ENCODE measurements around the gene AZU1.
"Not testable (repeated sequence)": the region's sequence is repeated elsewhere in the genome, so short reads cannot be mapped to it uniquely, and the experiment has no call there.

AZU1 gene

GRCh38 chr19:807627-808422 lies 19.8 kb upstream of the AZU1 start:
- no peak for DNase-seq (ENCODE audit: low read depth in 3 of 3, low spot score in 1 of 3)

GRCh38 chr19:808423-808775 lies 19.2 kb upstream of the AZU1 start:
- DNase-seq (ENCODE audit: low read depth in 3 of 3, low spot score in 1 of 3), result no peak

- no peak for DNase-seq (ENCODE audit: low read depth in 3 of 3, low spot score in 1 of 3)
Observed at GRCh38 chr19:810077-810855, 17.4 kb upstream of the AZU1 start.

- DNase-seq (ENCODE audit: low read depth in 3 of 3, low spot score in 1 of 3), result no peak
Observed at GRCh38 chr19:810883-811489, 16.7 kb upstream of the AZU1 start.

GRCh38 chr19:811506-812048 lies 16.1 kb upstream of the AZU1 start:
- DNase-seq (ENCODE audit: low read depth in 3 of 3, low spot score in 1 of 3), result no peak

- DNase-seq (ENCODE audit: low read depth in 3 of 3, low spot score in 1 of 3), result no peak
Observed at GRCh38 chr19:812049-812746, 15.4 kb upstream of the AZU1 start.

GRCh38 chr19:812747-813218 lies 14.9 kb upstream of the AZU1 start:
- no peak for DNase-seq (ENCODE audit: low read depth in 3 of 3, low spot score in 1 of 3)

GRCh38 chr19:813219-814151 lies 14.2 kb upstream of the AZU1 start:
- no peak for DNase-seq (ENCODE audit: low read depth in 3 of 3, low spot score in 1 of 3)

GRCh38 chr19:814152-815078 lies 13.2 kb upstream of the AZU1 start:
- no peak for DNase-seq (ENCODE audit: low read depth in 3 of 3, low spot score in 1 of 3)

GRCh38 chr19:815079-815774 lies 12.4 kb upstream of the AZU1 start:
- no peak for DNase-seq (ENCODE audit: low read depth in 3 of 3, low spot score in 1 of 3)

- no peak for DNase-seq (ENCODE audit: low read depth in 3 of 3, low spot score in 1 of 3)
Observed at GRCh38 chr19:815775-816499, 11.7 kb upstream of the AZU1 start.

GRCh38 chr19:816500-816857 lies 11.2 kb upstream of the AZU1 start:
- no peak for DNase-seq (ENCODE audit: low read depth in 3 of 3, low spot score in 1 of 3)

- not testable (repeated sequence) for DNase-seq (ENCODE audit: low read depth in 3 of 3, low spot score in 1 of 3)
Observed at GRCh38 chr19:820212-820611, 7.4 kb upstream of the AZU1 start.

- no peak for DNase-seq (ENCODE audit: low read depth in 3 of 3, low spot score in 1 of 3)
Observed at GRCh38 chr19:821231-821824, 6.3 kb upstream of the AZU1 start.

GRCh38 chr19:821825-822503 lies 5.7 kb upstream of the AZU1 start, which contains the start of gene PLPPR3:
TSS of gene PLPPR3 (minus strand) at chr19:821955. CDS start at chr19:821559, 396 bp downstream.
- DNase-seq (ENCODE audit: low read depth in 3 of 3, low spot score in 1 of 3), result no peak

GRCh38 chr19:823565-824121 lies 4.0 kb upstream of the AZU1 start:
- DNase-seq (ENCODE audit: low read depth in 3 of 3, low spot score in 1 of 3), result no peak

All from stimulated activated CD4-positive, alpha-beta T cell treated with anti-CD3 and anti-CD28 coated beads, TNF-alpha, amount 100 ng/mL, for 1 hour (primary cell).